Measurements from ENCODE around the gene CUL9.

- TF ChIP-seq CTCF (IDR thresholded peaks at IDR 0.05) (no peak), POLR2AphosphoS5 (IDR thresholded peaks at IDR 0.05) (no peak), POLR2A (IDR thresholded peaks at IDR 0.05; ENCODE audit: low read depth) (no peak)
Measured at GRCh38 chr6:43248791-43249190, 66.8 kb downstream of the CUL9 start.
